Uterus (tissue), 2 donors: Measurements from ENCODE around the gene FXYD4.
"Not testable (repeated sequence)": the region's sequence is repeated elsewhere in the genome, so short reads cannot be mapped to it uniquely, and the experiment has no call there.

Experiments
- CTCF ChIP-seq, 4 experiments: fragments of 200-600 bp in 2 of 4; fragments of 450-650 bp in 2 of 4; sonication (generic) in 2 of 4; IDR thresholded peaks; one replicate each; pipeline ENCODE4 v1.5.1; 2016 to 2019; ENCODE audit warnings: antibody characterized with exemption in 4 of 4, mild to moderate bottlenecking in 2 of 4, moderate library complexity in 1 of 4
- POLR2A ChIP-seq, 2 donors: fragments of 450-650 bp; IDR thresholded peaks; one replicate each; pipeline ENCODE4 v1.6.1; 2016; ENCODE audit warnings: antibody characterized with exemption in 2 of 2, mild to moderate bottlenecking in 1 of 2, moderate library complexity in 1 of 2

- not testable (repeated sequence) for TF ChIP-seq CTCF, POLR2A (IDR thresholded peaks at IDR 0.05)
Measured at GRCh38 chr10:43329246-43329885, 42.1 kb upstream of the FXYD4 start.
